SU-DHL-6 (cell line): Measurements from ENCODE around the gene P4HA1.

Source experiments
- H2AFZ ChIP-seq: fragments of 200-600 bp; sonication (generic); 2 replicates; pipeline ENCODE4 v1.6.1; 2014; ENCODE audit warnings: low read depth, mild to moderate bottlenecking, moderate library complexity, mixed read lengths, antibody characterized with exemption, low read length; ENCODE audit not compliant: severe bottlenecking
- H3F3A ChIP-seq: fragments of 200-600 bp; shearing (Covaris generic); 2 replicates; pipeline ENCODE4 v1.6.0; 2016; ENCODE audit warnings: antibody characterized with exemption, mild to moderate bottlenecking; ENCODE audit not compliant: insufficient read depth
- H3K27ac ChIP-seq: fragments of 200-600 bp; sonication (generic); 2 replicates; pipeline ENCODE4 v1.5.1; 2016; ENCODE audit warnings: low read depth, mild to moderate bottlenecking, low read length, moderate library complexity, mixed read lengths
- H3K27me3 ChIP-seq: fragments of 200-600 bp; sonication (generic), shearing (Covaris generic); 2 replicates; pipeline ENCODE4 v1.6.0; 2014; ENCODE audit warnings: mild to moderate bottlenecking, low read length
- H3K36me3 ChIP-seq: fragments of 200-600 bp; sonication (generic); 2 replicates; pipeline ENCODE4 v1.6.1; 2014; ENCODE audit warnings: mild to moderate bottlenecking, low read length, mixed read lengths
- H3K4me2 ChIP-seq: fragments of 300-600, 200-600 bp; shearing (Covaris generic), sonication (generic); 2 replicates; pipeline ENCODE4 v1.6.0; 2014; ENCODE audit warnings: low read length, low read depth, mild to moderate bottlenecking; ENCODE audit not compliant: poor library complexity, severe bottlenecking
- H3K4me3 ChIP-seq: fragments of 200-600 bp; sonication (generic); 2 replicates; pipeline ENCODE4 v1.5.1; 2014; ENCODE audit warnings: antibody characterized with exemption, low read length, mild to moderate bottlenecking, mixed read lengths; ENCODE audit not compliant: insufficient read depth, poor library complexity, severe bottlenecking
- H3K79me2 ChIP-seq: fragments of 200-600 bp; sonication (generic); 2 replicates; pipeline ENCODE4 v1.6.1; 2014; ENCODE audit warnings: mild to moderate bottlenecking, low read length, moderate library complexity; ENCODE audit not compliant: insufficient read depth
- H3K9ac ChIP-seq: fragments of 200-600 bp; sonication (generic); 2 replicates; pipeline ENCODE4 v1.7.0; 2014; ENCODE audit warnings: mild to moderate bottlenecking, low read length
- H3K9me2 ChIP-seq: fragments of 200-600 bp; sonication (generic); replicated peaks from 2 replicates; pipeline ENCODE4 v1.6.1; 2014; ENCODE audit warnings: low read length; ENCODE audit not compliant: insufficient read depth
- H3K9me3 ChIP-seq: fragments of 200-600 bp; sonication (generic); 2 replicates; pipeline ENCODE4 v1.6.1; 2014; ENCODE audit warnings: low read length, mixed read lengths; ENCODE audit not compliant: insufficient read depth
- H4K20me1 ChIP-seq: fragments of 200-600 bp; sonication (generic); 2 replicates; pipeline ENCODE4 v1.6.1; 2014; ENCODE audit warnings: low read depth, mild to moderate bottlenecking, antibody characterized with exemption, low read length, moderate library complexity, mixed read lengths
- EZH2phosphoT487 ChIP-seq: fragments of 200-600 bp; sonication (generic), shearing (Covaris generic); conservative IDR thresholded peaks from 2 replicates; pipeline ENCODE4 v1.6.1; 2018; ENCODE audit warnings: mild to moderate bottlenecking, antibody characterized with exemption, low read length, moderate library complexity, mixed read lengths
- TF ChIP-seq, protein P1 (sequence below): fragments of 200-600 bp; sonication (generic); IDR thresholded peaks from one replicate; pipeline ENCODE4 v1.5.1; 2017; ENCODE audit warnings: antibody characterized with exemption, mild to moderate bottlenecking, low read length, moderate library complexity; ENCODE audit not compliant: insufficient read depth, poor library complexity, severe bottlenecking

P4HA1 gene

DNA sequence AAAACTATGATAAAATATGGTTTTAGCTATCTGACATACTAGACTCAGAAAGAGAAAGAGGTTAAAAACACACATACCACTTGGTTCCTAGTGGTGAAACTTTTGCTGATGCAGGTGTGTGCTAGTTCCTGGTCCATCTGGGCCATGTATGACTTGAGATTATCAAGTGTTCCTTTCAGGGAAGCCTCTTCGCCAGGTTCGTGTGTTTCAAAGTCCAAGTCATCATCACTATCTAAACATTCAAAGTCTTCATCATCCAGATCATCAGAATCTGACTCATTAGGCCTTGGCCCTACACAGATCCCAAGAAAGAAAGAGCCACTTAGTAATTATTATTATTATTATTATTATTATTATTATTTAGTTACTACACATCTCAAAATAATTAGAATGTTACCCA is 40.0 kb upstream of the P4HA1 start:
- Histone ChIP-seq H3K9me3 (no peaks in the 10 kb centered on the region), H2AFZ (no peak overlapping the region), H3K27me3 (no peaks in the 10 kb centered on the region), H3F3A (no peaks in the 10 kb centered on the region), H4K20me1 (no peaks in the 10 kb centered on the region), H3K4me3 (no peak overlapping the region), H3K4me2 (no peak overlapping the region), H3K79me2 (no peaks in the 10 kb centered on the region), H3K9me2 (no peaks in the 10 kb centered on the region), H3K9ac (no peak overlapping the region), H3K27ac (no peak overlapping the region), H3K36me3 (peaks cover 52% of the 10 kb centered on the region)
- no peak for TF ChIP-seq EZH2phosphoT487
- TF ChIP-seq, protein P1, sequence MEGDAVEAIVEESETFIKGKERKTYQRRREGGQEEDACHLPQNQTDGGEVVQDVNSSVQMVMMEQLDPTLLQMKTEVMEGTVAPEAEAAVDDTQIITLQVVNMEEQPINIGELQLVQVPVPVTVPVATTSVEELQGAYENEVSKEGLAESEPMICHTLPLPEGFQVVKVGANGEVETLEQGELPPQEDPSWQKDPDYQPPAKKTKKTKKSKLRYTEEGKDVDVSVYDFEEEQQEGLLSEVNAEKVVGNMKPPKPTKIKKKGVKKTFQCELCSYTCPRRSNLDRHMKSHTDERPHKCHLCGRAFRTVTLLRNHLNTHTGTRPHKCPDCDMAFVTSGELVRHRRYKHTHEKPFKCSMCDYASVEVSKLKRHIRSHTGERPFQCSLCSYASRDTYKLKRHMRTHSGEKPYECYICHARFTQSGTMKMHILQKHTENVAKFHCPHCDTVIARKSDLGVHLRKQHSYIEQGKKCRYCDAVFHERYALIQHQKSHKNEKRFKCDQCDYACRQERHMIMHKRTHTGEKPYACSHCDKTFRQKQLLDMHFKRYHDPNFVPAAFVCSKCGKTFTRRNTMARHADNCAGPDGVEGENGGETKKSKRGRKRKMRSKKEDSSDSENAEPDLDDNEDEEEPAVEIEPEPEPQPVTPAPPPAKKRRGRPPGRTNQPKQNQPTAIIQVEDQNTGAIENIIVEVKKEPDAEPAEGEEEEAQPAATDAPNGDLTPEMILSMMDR = no peak

GRCh38 chr10:73134727-73135126 is 38.1 kb upstream of the P4HA1 start:
- no peaks in the 10 kb centered on the region for H3K79me2 ChIP-seq
- H3K4me3 ChIP-seq = no peak overlapping the region
- H2AFZ ChIP-seq = no peak overlapping the region
- H4K20me1 ChIP-seq = no peaks in the 10 kb centered on the region
- H3K9me2 ChIP-seq = no peaks in the 10 kb centered on the region
- H3K36me3 ChIP-seq = peaks cover 60% of the 10 kb centered on the region
- H3K4me2 ChIP-seq = no peak overlapping the region
- no peak overlapping the region for H3K9ac ChIP-seq
- H3K27ac ChIP-seq = no peak overlapping the region
- no peak for TF ChIP-seq EZH2phosphoT487
- TF ChIP-seq, protein P1 = no peak
- no peaks in the 10 kb centered on the region for H3K27me3 ChIP-seq
- no peaks in the 10 kb centered on the region for H3F3A ChIP-seq
- no peaks in the 10 kb centered on the region for H3K9me3 ChIP-seq

- no peak for TF ChIP-seq EZH2phosphoT487
- TF ChIP-seq, protein P1 = no peak
- peaks cover 50% of the 10 kb centered on the region; the same call in 1 of the 2 replicates for H3K36me3 ChIP-seq
These were observed 35.4 kb upstream of the P4HA1 start for GRCh38 chr10:73131913-73132686.

More at GRCh38 chr10:73131913-73132686, 35.4 kb upstream of the P4HA1 start:
- no peak overlapping the region for H3K9ac ChIP-seq
- H3K79me2 ChIP-seq = no peaks in the 10 kb centered on the region
- no peaks in the 10 kb centered on the region for H3F3A ChIP-seq
- H3K27me3 ChIP-seq = no peaks in the 10 kb centered on the region
- no peak overlapping the region for H3K4me2 ChIP-seq
- H3K9me3 ChIP-seq = no peaks in the 10 kb centered on the region
- no peaks in the 10 kb centered on the region for H3K9me2 ChIP-seq
- H4K20me1 ChIP-seq = no peaks in the 10 kb centered on the region
- H3K4me3 ChIP-seq = no peak overlapping the region
- H2AFZ ChIP-seq = no peak overlapping the region
- no peak overlapping the region for H3K27ac ChIP-seq
